ENCODE measurements around the gene ALPK1. TPM values are rescaled to one million over a fixed set of nuclear protein-coding genes. Genes with fewer than 3 reads are reported as not detected.

ALPK1 gene
- total RNA-seq, 4 donors from 2014 or later = 1.8 to 12.6 (median 3.3) TPM

DNA sequence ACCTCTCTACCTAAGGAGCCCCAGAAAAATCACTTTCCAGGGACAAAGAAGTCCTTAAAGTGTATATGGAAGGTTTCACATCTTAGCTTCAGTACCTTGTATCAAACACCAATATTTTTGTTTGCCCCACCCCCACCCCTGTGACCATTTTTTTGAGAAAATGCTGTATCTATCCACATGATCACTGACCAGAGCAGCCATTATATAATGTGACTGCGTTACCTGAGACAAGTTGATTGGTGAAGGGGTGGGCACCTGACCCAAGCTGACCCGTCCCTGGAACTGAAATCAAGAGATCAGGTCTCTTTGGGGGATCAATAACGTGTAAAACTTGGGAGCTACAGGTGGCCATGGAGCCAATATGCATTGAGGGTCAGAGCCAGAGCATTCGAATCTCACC is 22.2 kb upstream of the ALPK1 start:
- Histone ChIP-seq H3K36me3 (no peaks in the 10 kb centered on the region), H3K9me3 (no peaks in the 10 kb centered on the region), H3K4me3 (no peak overlapping the region), H3K27me3 (no peaks in the 10 kb centered on the region), H3K27ac (no peak overlapping the region), H3K4me1 (peaks cover 0 to 4% of the 10 kb centered on the region in 2 donors)
- intact Hi-C loops (cut with DNase I; ENCODE audit: low total_unique reads) (no loop called here), in situ Hi-C loops (cut with MboI; ENCODE audit: low sequenced_read_pairs in 4 of 4) (no loop called here)
- TF ChIP-seq, protein P1, sequence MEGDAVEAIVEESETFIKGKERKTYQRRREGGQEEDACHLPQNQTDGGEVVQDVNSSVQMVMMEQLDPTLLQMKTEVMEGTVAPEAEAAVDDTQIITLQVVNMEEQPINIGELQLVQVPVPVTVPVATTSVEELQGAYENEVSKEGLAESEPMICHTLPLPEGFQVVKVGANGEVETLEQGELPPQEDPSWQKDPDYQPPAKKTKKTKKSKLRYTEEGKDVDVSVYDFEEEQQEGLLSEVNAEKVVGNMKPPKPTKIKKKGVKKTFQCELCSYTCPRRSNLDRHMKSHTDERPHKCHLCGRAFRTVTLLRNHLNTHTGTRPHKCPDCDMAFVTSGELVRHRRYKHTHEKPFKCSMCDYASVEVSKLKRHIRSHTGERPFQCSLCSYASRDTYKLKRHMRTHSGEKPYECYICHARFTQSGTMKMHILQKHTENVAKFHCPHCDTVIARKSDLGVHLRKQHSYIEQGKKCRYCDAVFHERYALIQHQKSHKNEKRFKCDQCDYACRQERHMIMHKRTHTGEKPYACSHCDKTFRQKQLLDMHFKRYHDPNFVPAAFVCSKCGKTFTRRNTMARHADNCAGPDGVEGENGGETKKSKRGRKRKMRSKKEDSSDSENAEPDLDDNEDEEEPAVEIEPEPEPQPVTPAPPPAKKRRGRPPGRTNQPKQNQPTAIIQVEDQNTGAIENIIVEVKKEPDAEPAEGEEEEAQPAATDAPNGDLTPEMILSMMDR (IDR thresholded peaks at IDR 0.05 in 4 of 5, conservative IDR thresholded peaks at IDR 0.05 in 1 of 5) = no peak
- TF ChIP-seq POLR2A (IDR thresholded peaks at IDR 0.05) = no peak
- no peak for ATAC-seq
- no peak for DNase-seq

DNA sequence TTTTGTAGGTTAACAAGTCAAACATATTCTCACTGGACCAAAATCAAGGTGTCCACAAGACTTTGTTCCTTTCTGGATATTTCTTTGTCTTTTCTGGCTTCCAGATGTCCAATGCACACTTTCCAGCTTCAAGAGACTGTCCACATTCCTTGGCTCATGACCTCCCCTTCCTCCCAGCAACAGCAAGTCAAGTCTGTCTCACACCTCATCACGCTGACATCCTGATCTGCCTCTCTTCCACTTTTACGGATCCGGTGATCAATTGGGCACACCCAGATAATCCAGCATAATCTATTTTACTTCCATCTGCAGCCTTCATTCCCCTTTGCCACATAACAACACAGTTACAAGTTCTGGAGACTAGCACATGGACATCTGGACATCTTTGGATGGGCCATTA is 21.1 kb upstream of the ALPK1 start:
- DNase-seq (no peak), ATAC-seq (no peak)
- Histone ChIP-seq H3K36me3 (no peaks in the 10 kb centered on the region), H3K4me3 (no peak overlapping the region), H3K4me1 (peaks cover 0 to 4% of the 10 kb centered on the region in 2 donors), H3K27ac (no peak overlapping the region), H3K27me3 (no peaks in the 10 kb centered on the region), H3K9me3 (no peaks in the 10 kb centered on the region)
- intact Hi-C loops (cut with DNase I; ENCODE audit: low total_unique reads) = no loop called here
- in situ Hi-C loops (cut with MboI; ENCODE audit: low sequenced_read_pairs in 4 of 4) = no loop called here
- TF ChIP-seq, protein P1 (IDR thresholded peaks at IDR 0.05 in 4 of 5, conservative IDR thresholded peaks at IDR 0.05 in 1 of 5) = no peak
- no peak for TF ChIP-seq POLR2A (IDR thresholded peaks at IDR 0.05)

DNA sequence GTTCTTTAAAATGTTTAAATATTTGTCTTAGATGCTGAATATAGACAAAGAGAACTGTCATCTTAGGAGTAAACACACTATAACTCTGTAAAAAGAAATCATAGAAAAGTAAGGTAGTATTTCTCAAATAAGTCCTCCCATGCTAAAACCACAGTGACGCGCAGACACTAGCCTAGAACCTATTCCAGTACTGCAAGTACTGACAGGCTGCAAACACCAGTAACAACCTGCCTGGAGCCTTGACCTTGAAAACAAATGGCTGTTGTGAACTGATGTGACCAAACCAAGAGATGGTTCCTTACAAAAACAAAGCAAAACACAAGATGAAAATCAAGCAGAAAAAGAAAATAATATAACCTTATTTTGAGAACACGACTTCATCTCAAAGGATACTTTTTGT is 19.9 kb upstream of the ALPK1 start:
- no peaks in the 10 kb centered on the region for H3K9me3 ChIP-seq
- ATAC-seq (no peak), DNase-seq (no peak)
- H3K4me1 ChIP-seq = peaks cover 0 to 4% of the 10 kb centered on the region in 2 donors
- no peak overlapping the region for H3K27ac ChIP-seq
- H3K36me3 ChIP-seq = no peaks in the 10 kb centered on the region
- no peaks in the 10 kb centered on the region for H3K27me3 ChIP-seq
- intact Hi-C loops (cut with DNase I; ENCODE audit: low total_unique reads) = no loop called here
- in situ Hi-C loops (cut with MboI; ENCODE audit: low sequenced_read_pairs in 4 of 4) = no loop called here
- H3K4me3 ChIP-seq = no peak overlapping the region
- TF ChIP-seq POLR2A (IDR thresholded peaks at IDR 0.05) = no peak
- TF ChIP-seq, protein P1 (IDR thresholded peaks at IDR 0.05 in 4 of 5, conservative IDR thresholded peaks at IDR 0.05 in 1 of 5) = no peak

DNA sequence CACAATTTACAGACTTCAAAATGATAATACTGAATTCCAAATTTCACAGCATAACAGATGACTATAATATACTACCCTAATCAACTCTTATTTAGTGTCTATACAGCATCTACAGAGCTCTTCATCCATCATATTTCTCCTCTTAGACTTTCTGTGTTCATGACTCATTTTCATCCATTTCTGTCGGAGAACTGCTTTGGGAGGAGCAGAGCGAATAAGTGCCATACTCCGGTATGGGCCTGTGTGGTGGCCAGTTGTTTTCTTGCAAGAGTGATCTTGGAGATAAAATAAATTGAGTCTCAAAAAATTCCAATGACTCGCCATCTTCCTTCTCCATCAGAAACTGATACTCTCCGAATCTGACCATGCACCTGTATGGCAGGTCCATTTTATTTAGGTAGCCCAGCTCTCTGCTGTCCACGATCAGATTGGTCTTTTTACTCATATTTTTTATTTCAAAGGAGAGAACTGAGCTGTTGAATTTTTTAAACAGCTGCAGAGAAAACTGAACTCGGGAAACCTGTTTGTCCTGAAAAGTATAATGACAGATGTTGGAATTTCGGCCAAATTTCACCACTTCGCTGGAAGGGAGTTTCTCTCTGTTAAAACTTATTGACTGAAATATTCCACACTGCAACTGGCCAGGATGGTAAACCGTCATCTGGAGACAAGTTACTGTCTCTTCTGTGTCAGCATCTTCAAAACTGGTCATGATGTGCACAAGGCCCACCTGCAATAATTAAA is 19.3 kb upstream of the ALPK1 start:
- no peak overlapping the region for H3K4me3 ChIP-seq
- DNase-seq = no peak
- H3K9me3 ChIP-seq = no peaks in the 10 kb centered on the region
- peaks cover 0 to 4% of the 10 kb centered on the region in 2 donors for H3K4me1 ChIP-seq
- no peaks in the 10 kb centered on the region for H3K27me3 ChIP-seq
- TF ChIP-seq, protein P1 (IDR thresholded peaks at IDR 0.05 in 4 of 5, conservative IDR thresholded peaks at IDR 0.05 in 1 of 5) = no peak
- TF ChIP-seq POLR2A (IDR thresholded peaks at IDR 0.05) = no peak
- H3K36me3 ChIP-seq = no peaks in the 10 kb centered on the region
- intact Hi-C loops (cut with DNase I; ENCODE audit: low total_unique reads) (no loop called here), in situ Hi-C loops (cut with MboI; ENCODE audit: low sequenced_read_pairs in 4 of 4) (no loop called here)
- H3K27ac ChIP-seq = no peak overlapping the region
- no peak for ATAC-seq

All from gastrocnemius medialis (tissue), 4 donors.